Vagina (tissue), 2 donors: ENCODE results near the gene NUP155. TPM values are rescaled to one million over a fixed set of nuclear protein-coding genes. Genes with fewer than 3 reads are reported as not detected.
"Not testable (repeated sequence)": the region's sequence is repeated elsewhere in the genome, so short reads cannot be mapped to it uniquely, and the experiment has no call there.

Source experiments
- DNase-seq, 2 donors: peaks; one replicate each; pipeline ENCODE4 v3.0.0-alpha.2; 2017; ENCODE audit errors: extremely low spot score in 2 of 2
- H3K27ac ChIP-seq: fragments of 200-600 bp; sonication (generic); one replicate; pipeline ENCODE4 v1.5.1; 2019
- H3K27me3 ChIP-seq: fragments of 200-600 bp; sonication (generic); one replicate; pipeline ENCODE4 v1.5.1; 2019
- H3K36me3 ChIP-seq, 2 donors: fragments of 200-600 bp; sonication (generic); one replicate each; pipeline ENCODE4 v1.5.1; 2017 to 2019
- H3K4me1 ChIP-seq: fragments of 200-600 bp; sonication (generic); one replicate; pipeline ENCODE4 v1.5.1; 2019
- H3K4me3 ChIP-seq, 2 donors: fragments of 200-600 bp; sonication (generic); 1 replicate in 1 of 2; 2 replicates in 1 of 2; pipeline ENCODE4 v1.5.1; 2016 to 2019
- H3K9me3 ChIP-seq: fragments of 200-600 bp; sonication (generic); one replicate; pipeline ENCODE4 v1.5.1; 2019
- POLR2A ChIP-seq, 2 donors: fragments of 450-650 bp; IDR thresholded peaks; one replicate each; pipeline ENCODE4 v1.6.1; 2017; ENCODE audit warnings: antibody characterized with exemption in 2 of 2, mild to moderate bottlenecking in 2 of 2, moderate library complexity in 2 of 2
- POLR2AphosphoS5 ChIP-seq, 2 donors: sonication (generic); formaldehyde crosslinking; IDR thresholded peaks; one replicate each; pipeline ENCODE4 v1.9.0; 2017; ENCODE audit warnings: antibody characterized with exemption in 2 of 2, mild to moderate bottlenecking in 2 of 2, low read depth in 1 of 2; ENCODE audit not compliant: insufficient read depth in 1 of 2
- intact Hi-C: fragments of 100-400 bp; cut with DNase I; formaldehyde crosslinking; loops from one replicate; pipeline ENCODE4 v1.15.1; 2023
- total RNA-seq: library from RNA; depleted of rRNA; stranded (reverse); fragments of >200 nt; gene quantifications from one replicate; pipeline ENCODE4 v1.2.3, GENCODE V29; 2016
- TF ChIP-seq, protein P1 (sequence below), 3 experiments: fragments of 450-650 bp in 2 of 3; fragments of 200-600 bp in 1 of 3; sonication (generic) in 1 of 3; IDR thresholded peaks; one replicate each; pipeline ENCODE4 v1.5.1; 2017 to 2019; ENCODE audit warnings: antibody characterized with exemption in 3 of 3, mild to moderate bottlenecking in 2 of 3, moderate library complexity in 2 of 3

NUP155 gene
- total RNA-seq, 1 donor from 2014 or later = 29.2 TPM

DNA sequence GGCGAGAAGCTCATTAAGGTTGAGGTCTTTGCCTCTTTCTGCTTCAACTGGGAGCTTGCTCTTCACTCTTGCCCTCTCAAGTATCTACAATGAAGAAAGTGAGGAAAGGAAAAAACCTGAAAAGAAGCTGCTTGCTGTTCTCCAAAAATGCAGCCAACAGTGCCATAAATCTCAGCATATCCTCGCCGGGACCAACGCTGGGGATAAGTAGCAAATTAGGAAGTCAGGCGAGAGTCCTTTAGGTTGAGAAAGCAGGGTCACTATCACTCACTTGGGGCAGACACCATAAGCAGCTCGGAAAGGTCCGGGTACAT is 399 bp downstream of the NUP155 start:
- peak overlapping the region; percentile 79 for H3K27ac ChIP-seq
- TF ChIP-seq POLR2A (IDR thresholded peaks at IDR 0.05) = no peak
- no peak for TF ChIP-seq POLR2AphosphoS5 (IDR thresholded peaks at IDR 0.05; ENCODE audit: insufficient read depth in 1 of 2, low read depth in 1 of 2)
- TF ChIP-seq, protein P1, sequence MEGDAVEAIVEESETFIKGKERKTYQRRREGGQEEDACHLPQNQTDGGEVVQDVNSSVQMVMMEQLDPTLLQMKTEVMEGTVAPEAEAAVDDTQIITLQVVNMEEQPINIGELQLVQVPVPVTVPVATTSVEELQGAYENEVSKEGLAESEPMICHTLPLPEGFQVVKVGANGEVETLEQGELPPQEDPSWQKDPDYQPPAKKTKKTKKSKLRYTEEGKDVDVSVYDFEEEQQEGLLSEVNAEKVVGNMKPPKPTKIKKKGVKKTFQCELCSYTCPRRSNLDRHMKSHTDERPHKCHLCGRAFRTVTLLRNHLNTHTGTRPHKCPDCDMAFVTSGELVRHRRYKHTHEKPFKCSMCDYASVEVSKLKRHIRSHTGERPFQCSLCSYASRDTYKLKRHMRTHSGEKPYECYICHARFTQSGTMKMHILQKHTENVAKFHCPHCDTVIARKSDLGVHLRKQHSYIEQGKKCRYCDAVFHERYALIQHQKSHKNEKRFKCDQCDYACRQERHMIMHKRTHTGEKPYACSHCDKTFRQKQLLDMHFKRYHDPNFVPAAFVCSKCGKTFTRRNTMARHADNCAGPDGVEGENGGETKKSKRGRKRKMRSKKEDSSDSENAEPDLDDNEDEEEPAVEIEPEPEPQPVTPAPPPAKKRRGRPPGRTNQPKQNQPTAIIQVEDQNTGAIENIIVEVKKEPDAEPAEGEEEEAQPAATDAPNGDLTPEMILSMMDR (IDR thresholded peaks at IDR 0.05) = no peak
- no peaks in the 10 kb centered on the region for H3K9me3 ChIP-seq
- no peaks in the 10 kb centered on the region for H3K27me3 ChIP-seq
- no peak for DNase-seq
- H3K36me3 ChIP-seq = no peaks in the 10 kb centered on the region
- peaks cover 40% of the 10 kb centered on the region for H3K4me1 ChIP-seq
- intact Hi-C loops = no loop called here
- H3K4me3 ChIP-seq = peak overlapping the region; percentile 73 to 88

DNA sequence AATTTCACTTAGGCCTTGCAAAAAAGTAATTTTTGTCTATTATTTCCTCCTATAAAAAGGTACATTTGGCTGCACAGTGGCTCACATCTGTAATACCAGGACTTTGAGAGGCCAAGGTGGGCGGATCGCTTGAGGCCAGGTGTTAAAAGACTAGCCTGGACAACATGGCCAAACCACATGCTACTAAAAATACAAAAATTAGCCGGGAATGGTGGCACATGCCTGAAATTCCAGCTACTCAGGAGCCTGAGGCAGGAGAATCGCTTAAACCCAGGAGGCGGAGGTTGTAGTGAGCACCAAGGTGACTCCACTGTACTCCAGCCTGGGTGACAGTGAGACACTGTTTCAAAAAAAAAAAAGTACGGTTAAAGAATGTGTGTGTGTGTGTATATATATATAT is 15.7 kb downstream of the NUP155 start:
- DNase-seq = no peak
- intact Hi-C loops = no loop called here

DNA sequence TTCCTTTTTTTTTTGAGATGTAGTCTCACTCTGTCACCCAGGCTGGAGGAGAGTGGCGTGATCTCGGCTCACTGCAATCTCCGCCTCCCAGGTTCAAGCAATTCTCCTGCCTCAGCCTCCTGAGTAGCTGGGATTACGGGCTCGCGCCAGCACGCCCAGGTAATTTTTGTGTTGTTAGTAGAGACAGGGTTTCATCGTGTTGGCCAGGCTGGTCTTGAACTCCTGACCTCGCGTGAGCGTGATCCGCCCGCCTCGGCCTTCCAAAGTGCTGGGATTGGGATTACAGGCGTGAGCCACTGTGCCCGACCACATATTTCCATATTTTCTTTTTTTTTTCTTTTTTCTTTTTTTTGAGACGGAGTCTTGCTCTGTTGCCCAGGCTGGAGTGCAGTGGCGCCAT is 28.2 kb downstream of the NUP155 start:
- H3K27me3 ChIP-seq, H3K4me3 ChIP-seq, H3K27ac ChIP-seq, DNase-seq, H3K9me3 ChIP-seq, intact Hi-C loops, H3K4me1 ChIP-seq: not testable (repeated sequence)
- peaks cover 3 to 59% of the 10 kb centered on the region in 2 donors for H3K36me3 ChIP-seq

More for the DNA sequence above, 15.7 kb downstream of the NUP155 start:
- no peak overlapping the region for H3K4me3 ChIP-seq
- no peaks in the 10 kb centered on the region for H3K9me3 ChIP-seq
- H3K4me1 ChIP-seq = no peaks in the 10 kb centered on the region
- no peak overlapping the region for H3K27ac ChIP-seq
- H3K36me3 ChIP-seq = peaks cover 0 to 59% of the 10 kb centered on the region in 2 donors
- TF ChIP-seq, protein P1 (IDR thresholded peaks at IDR 0.05) = no peak
- no peak for TF ChIP-seq POLR2AphosphoS5 (IDR thresholded peaks at IDR 0.05; ENCODE audit: insufficient read depth in 1 of 2, low read depth in 1 of 2)
- no peaks in the 10 kb centered on the region for H3K27me3 ChIP-seq

DNA sequence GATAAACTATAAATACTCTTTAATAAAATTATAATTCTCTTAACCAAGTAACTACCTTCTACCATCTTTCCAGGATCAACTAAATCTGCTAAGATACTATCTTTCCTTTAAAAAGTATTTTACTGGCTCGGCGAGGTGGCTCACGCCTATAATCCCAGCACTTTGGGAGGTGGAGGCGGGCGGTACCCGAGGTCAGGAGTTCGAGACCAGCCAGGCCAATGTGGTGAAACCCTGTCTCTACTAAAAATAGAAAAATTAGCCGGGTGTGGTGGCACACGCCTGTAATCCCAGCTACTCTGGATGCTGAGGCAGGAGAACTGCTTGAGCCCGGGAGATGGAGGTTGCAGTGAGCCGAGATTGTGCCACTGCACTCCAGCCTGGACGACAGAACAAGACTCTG is 36.2 kb downstream of the NUP155 start:
- intact Hi-C loops, H3K27ac ChIP-seq, H3K4me3 ChIP-seq, DNase-seq, H3K9me3 ChIP-seq, H3K4me1 ChIP-seq, H3K27me3 ChIP-seq: not testable (repeated sequence)
- peaks cover 0 to 52% of the 10 kb centered on the region in 2 donors for H3K36me3 ChIP-seq

DNA sequence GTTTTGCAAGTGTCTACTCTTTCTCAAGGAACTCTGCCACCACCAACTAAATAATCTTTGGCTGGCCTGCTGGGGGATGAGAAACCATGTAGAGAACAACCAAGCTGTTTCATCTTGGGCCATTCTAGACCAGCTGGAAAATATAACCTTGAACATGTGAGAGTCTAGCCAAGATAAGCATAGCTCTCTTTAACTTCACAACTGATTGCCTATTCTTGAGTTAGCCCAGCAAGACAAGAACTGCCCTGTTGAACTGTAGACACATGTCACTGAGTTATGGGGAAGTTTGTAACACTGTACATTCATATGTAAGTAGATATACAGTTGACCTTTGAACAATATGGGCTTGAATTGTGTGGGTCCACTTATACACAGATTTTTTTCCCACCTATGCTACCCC is 44.4 kb downstream of the NUP155 start:
- Histone ChIP-seq H3K4me3 (no peak overlapping the region), H3K27me3 (no peaks in the 10 kb centered on the region), H3K9me3 (no peaks in the 10 kb centered on the region), H3K27ac (no peak overlapping the region), H3K36me3 (peaks cover 0 to 75% of the 10 kb centered on the region in 2 donors), H3K4me1 (no peaks in the 10 kb centered on the region)
- TF ChIP-seq POLR2A (IDR thresholded peaks at IDR 0.05) = no peak
- no peak for TF ChIP-seq POLR2AphosphoS5 (IDR thresholded peaks at IDR 0.05; ENCODE audit: insufficient read depth in 1 of 2, low read depth in 1 of 2)
- TF ChIP-seq, protein P1 (IDR thresholded peaks at IDR 0.05) = no peak
- no peak for DNase-seq
- intact Hi-C loops = no loop called here

DNA sequence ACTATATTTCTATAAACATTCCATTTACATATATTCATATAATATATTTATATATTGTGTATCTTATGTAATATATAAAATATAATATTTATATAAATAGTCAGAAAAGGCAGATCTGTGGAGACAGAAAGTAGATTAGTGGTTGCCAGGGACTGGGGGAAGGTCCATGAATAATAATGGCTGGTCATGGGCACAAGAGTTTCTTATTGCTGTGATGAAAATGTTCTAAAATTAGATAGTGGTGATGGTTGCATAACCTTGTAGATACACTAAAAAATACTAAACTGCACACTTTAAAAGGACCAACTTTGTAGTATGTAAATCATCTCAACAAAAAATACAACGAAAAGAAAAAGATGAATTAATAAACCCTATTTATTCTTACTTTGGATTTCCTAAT is 47.3 kb downstream of the NUP155 start:
- Histone ChIP-seq H3K36me3 (peaks cover 0 to 74% of the 10 kb centered on the region in 2 donors), H3K4me1 (no peaks in the 10 kb centered on the region), H3K4me3 (no peak overlapping the region), H3K27ac (no peak overlapping the region), H3K9me3 (no peaks in the 10 kb centered on the region), H3K27me3 (no peaks in the 10 kb centered on the region)
- intact Hi-C loops = no loop called here
- no peak for DNase-seq
- TF ChIP-seq, protein P1 (IDR thresholded peaks at IDR 0.05) = no peak
- TF ChIP-seq POLR2AphosphoS5 (IDR thresholded peaks at IDR 0.05; ENCODE audit: insufficient read depth in 1 of 2, low read depth in 1 of 2) = no peak
- TF ChIP-seq POLR2A (IDR thresholded peaks at IDR 0.05) = no peak
